COR-L47 (cell line): ENCODE data around the gene AMER1.
"Not testable (repeated sequence)": the region's sequence is repeated elsewhere in the genome, so short reads cannot be mapped to it uniquely, and the experiment has no call there.

Experiments used
- DNase-seq: peaks from one replicate; lab custom pipeline; 2025; lab: John Stamatoyannopoulos, UW

Gene AMER1

GRCh38 chrX:64205441-64205734 lies at the start of gene AMER1:
Gene AMER1 (minus strand): TSS chrX:64205708. CDS start chrX:64193286, 12,422 bp downstream.
- DNase-seq = peak; percentile 40

GRCh38 chrX:64230123-64230970 lies 24.8 kb upstream of the AMER1 start, which contains the start of gene ASB12:
Gene ASB12 (minus strand): TSS chrX:64230607. CDS start chrX:64225650, 4,957 bp downstream.
- DNase-seq = no peak

- DNase-seq = no peak
These were observed 23.6 kb upstream of the AMER1 start for GRCh38 chrX:64229154-64229553.

- no peak for DNase-seq
These were observed 12.5 kb upstream of the AMER1 start for GRCh38 chrX:64218023-64218422.

- DNase-seq = not testable (repeated sequence)
These were observed 8.5 kb upstream of the AMER1 start for GRCh38 chrX:64213989-64214388.

- no peak for DNase-seq
These were observed 1.2 kb upstream of the AMER1 start for GRCh38 chrX:64206556-64207162.

- peak; percentile 82 for DNase-seq
These were observed 410 bp upstream of the AMER1 start for GRCh38 chrX:64205735-64206501.

GRCh38 chrX:64204701-64205440 lies 637 bp downstream of the AMER1 start:
- no peak for DNase-seq

GRCh38 chrX:64204252-64204651 lies 1.3 kb downstream of the AMER1 start:
- DNase-seq = no peak

- no peak for DNase-seq
These were observed 2.6 kb downstream of the AMER1 start for GRCh38 chrX:64202808-64203325.

GRCh38 chrX:64198036-64198435 lies 7.5 kb downstream of the AMER1 start:
- no peak for DNase-seq

- DNase-seq = no peak
These were observed 8.9 kb downstream of the AMER1 start for GRCh38 chrX:64196606-64197005.

GRCh38 chrX:64195862-64196261 lies 9.6 kb downstream of the AMER1 start:
- no peak for DNase-seq

GRCh38 chrX:64192673-64193072 lies 12.8 kb downstream of the AMER1 start:
- no peak for DNase-seq

GRCh38 chrX:64192040-64192439 lies 13.5 kb downstream of the AMER1 start:
- no peak for DNase-seq

GRCh38 chrX:64191281-64192010 lies 14.1 kb downstream of the AMER1 start:
- DNase-seq = no peak

GRCh38 chrX:64190136-64190740 lies 15.3 kb downstream of the AMER1 start:
- DNase-seq = no peak

- DNase-seq = no peak
These were observed 16.6 kb downstream of the AMER1 start for GRCh38 chrX:64188901-64189300.

- no peak for DNase-seq
These were observed 17.8 kb downstream of the AMER1 start for GRCh38 chrX:64187762-64188150.

- DNase-seq = no peak
These were observed 18.3 kb downstream of the AMER1 start for GRCh38 chrX:64186974-64187761.
